GM12891 (cell line): ENCODE measurements around the gene ATXN10.

Source experiments
- PAX5 ChIP-seq: IDR thresholded peaks from 2 replicates; pipeline ENCODE4 v1.6.1; 2011; ENCODE audit warnings: low read length, moderate library complexity, mild to moderate bottlenecking; ENCODE audit not compliant: insufficient read depth, severe bottlenecking
- POLR2A ChIP-seq: IDR thresholded peaks from 2 replicates; pipeline ENCODE4 v1.6.1; 2011; ENCODE audit warnings: low read depth, low read length, control low read depth
- POLR2AphosphoS5 ChIP-seq: IDR thresholded peaks from 2 replicates; pipeline ENCODE4 v1.6.1; 2011; ENCODE audit warnings: low read depth, low read length, control low read depth
- POU2F2 ChIP-seq: IDR thresholded peaks from 2 replicates; pipeline ENCODE4 v1.6.1; 2011; ENCODE audit warnings: low read depth, mild to moderate bottlenecking, control low read depth, low read length, moderate library complexity
- SPI1 ChIP-seq: IDR thresholded peaks from 2 replicates; pipeline ENCODE4 v1.6.1; 2011; ENCODE audit warnings: low read depth, low read length, control low read depth
- TAF1 ChIP-seq: IDR thresholded peaks from 2 replicates; pipeline ENCODE4 v1.6.1; 2011; ENCODE audit warnings: low read depth, low read length, control low read depth

- TF ChIP-seq TAF1 (no peak), POLR2A (no peak), POLR2AphosphoS5 (no peak), SPI1 (no peak), POU2F2 (no peak), PAX5 (no peak)
These were observed 154.9 kb downstream of the ATXN10 start for GRCh38 chr22:45826520-45826919.
